HepG2 (cell line): ENCODE data around the gene DNAI4.

Source experiments
- CTCF ChIP-seq: sonication (generic); formaldehyde crosslinking; IDR thresholded peaks from 2 replicates; pipeline ENCODE4 v1.5.0; 2020; ENCODE audit warnings: mild to moderate bottlenecking, missing genetic modification reagents, moderate library complexity
- EP300 ChIP-seq, 3 experiments: sonication (generic) in 1 of 3; formaldehyde crosslinking in 1 of 3; IDR thresholded peaks; 2 replicates each; pipeline versions ENCODE4 v1.5.1 to v1.6.1; 2011 to 2020; ENCODE audit warnings: low read depth in 2 of 3, low read length in 2 of 3, borderline replicate concordance in 1 of 3, improper control_type of control experiment in 1 of 3, mild to moderate bottlenecking in 1 of 3, missing genetic modification reagents in 1 of 3, moderate library complexity in 1 of 3
- HDAC6 ChIP-seq: fragments of 200-600 bp; sonication (generic); IDR thresholded peaks from 2 replicates; pipeline ENCODE4 v1.7.0; 2017; ENCODE audit warnings: mild to moderate bottlenecking, antibody characterized with exemption, low read length, low read depth
- HMGXB3 ChIP-seq: sonication (generic); formaldehyde crosslinking; IDR thresholded peaks from 2 replicates; pipeline ENCODE4 v1.4.0; 2020; ENCODE audit warnings: missing genetic modification reagents, borderline replicate concordance
- JUN ChIP-seq: sonication (generic); formaldehyde crosslinking; IDR thresholded peaks from 2 replicates; pipeline ENCODE4 v1.4.0; 2020; ENCODE audit warnings: mild to moderate bottlenecking, missing genetic modification reagents
- MAFK ChIP-seq, 2 experiments: IDR thresholded peaks in 1 of 2; conservative IDR thresholded peaks in 1 of 2; 2 replicates each; pipeline ENCODE4 v1.6.1; 2011; ENCODE audit warnings: improper control_type of control experiment in 2 of 2, low read length in 2 of 2
- MAX ChIP-seq: IDR thresholded peaks from 2 replicates; pipeline ENCODE4 v1.6.1; 2012; ENCODE audit warnings: inconsistent platforms
- POLR2A ChIP-seq, 2 experiments: IDR thresholded peaks; 2 replicates each; pipeline ENCODE4 v1.6.1; 2011; ENCODE audit warnings: low read depth in 2 of 2, low read length in 2 of 2, mild to moderate bottlenecking in 1 of 2, moderate library complexity in 1 of 2; ENCODE audit not compliant: insufficient read depth in 1 of 2
- ZBTB7A ChIP-seq: sonication (generic); formaldehyde crosslinking; IDR thresholded peaks from 2 replicates; pipeline ENCODE4 v1.8.0; 2022; ENCODE audit warnings: mild to moderate bottlenecking, missing genetic modification reagents
- ZNF18 ChIP-seq: sonication (generic); formaldehyde crosslinking; IDR thresholded peaks from 2 replicates; pipeline ENCODE4 v1.8.0; 2022; ENCODE audit warnings: mild to moderate bottlenecking, missing genetic modification reagents; ENCODE audit not compliant: insufficient replicate concordance
- ZNF512 ChIP-seq: sonication (generic); formaldehyde crosslinking; IDR thresholded peaks from 2 replicates; pipeline ENCODE4 v1.4.0; 2020; ENCODE audit warnings: mild to moderate bottlenecking, missing genetic modification reagents
- ZNF687 ChIP-seq: sonication (generic); formaldehyde crosslinking; IDR thresholded peaks from 2 replicates; pipeline ENCODE4 v1.5.1; 2020; ENCODE audit warnings: mild to moderate bottlenecking, missing genetic modification reagents, moderate library complexity
- ZSCAN29 ChIP-seq: sonication (generic); formaldehyde crosslinking; conservative IDR thresholded peaks from 2 replicates; pipeline ENCODE4 v1.4.0; 2020; ENCODE audit warnings: mild to moderate bottlenecking, missing genetic modification reagents

GRCh38 chr1:66833112-66833511 lies 91.5 kb downstream of the DNAI4 start:
- TF ChIP-seq MAFK (conservative IDR thresholded peaks at IDR 0.05 in 1 of 2, IDR thresholded peaks at IDR 0.05 in 1 of 2; ENCODE audit: low read length in 2 of 2): no peak
- no peak for TF ChIP-seq ZNF512
- no peak for TF ChIP-seq HDAC6
- TF ChIP-seq JUN: no peak
- TF ChIP-seq ZNF687 (CRISPR knock-in tag): no peak
- TF ChIP-seq CTCF: no peak
- TF ChIP-seq ZBTB7A (CRISPR knock-in tag): no peak
- TF ChIP-seq POLR2A (IDR thresholded peaks at IDR 0.05; ENCODE audit: insufficient read depth in 1 of 2, low read depth in 2 of 2, low read length in 2 of 2): no peak
- TF ChIP-seq ZNF18 (CRISPR knock-in tag): no peak
- TF ChIP-seq HMGXB3 (CRISPR knock-in tag): no peak
- no peak for TF ChIP-seq MAX
- no peak for TF ChIP-seq EP300 (IDR thresholded peaks at IDR 0.05; ENCODE audit: low read depth in 2 of 2, low read length in 2 of 2)
- TF ChIP-seq EP300 (CRISPR knock-in tag; IDR thresholded peaks at IDR 0.05; ENCODE audit: borderline replicate concordance): no peak
- TF ChIP-seq ZSCAN29: no peak
